HEK293 (cell line): Measurements from ENCODE around the gene USP6.

Experiments
- CTCF ChIA-PET: fragments of 350-600 bp; formaldehyde crosslinking; extraction: SDS; loops from one replicate; lab custom pipeline; 2021; ENCODE audit warnings: antibody characterized with exemption; lab: Yijun Ruan, JAX
- POLR2A ChIA-PET: fragments of 300-600 bp; formaldehyde crosslinking; extraction: SDS; loops from one replicate; lab custom pipeline; 2020; ENCODE audit warnings: antibody characterized with exemption, inconsistent platforms; lab: Yijun Ruan, JAX
- H3K27ac ChIP-seq: fragments of 200-500 bp; sonication (Bioruptor generic); 2 replicates; pipeline ENCODE4 v1.5.1; 2014; ENCODE audit warnings: low read depth, low read length, control low read depth, inconsistent platforms; ENCODE audit errors: extremely low read depth
- H3K36me3 ChIP-seq, 2 experiments: fragments of 200-500 bp in 1 of 2; sonication (Bioruptor generic) in 1 of 2; 1 replicate in 1 of 2; 2 replicates in 1 of 2; pipeline ENCODE4 v1.5.1; 2014 to 2017; ENCODE audit warnings: inconsistent platforms in 2 of 2, low read length in 2 of 2; ENCODE audit not compliant: control insufficient read depth in 2 of 2, insufficient read depth in 1 of 2
- H3K4me1 ChIP-seq: fragments of 200-500 bp; sonication (Bioruptor generic); 2 replicates; pipeline ENCODE4 v1.5.1; 2014; ENCODE audit warnings: mild to moderate bottlenecking, low read length, inconsistent platforms; ENCODE audit not compliant: control insufficient read depth, insufficient read depth
- H3K4me3 ChIP-seq: 2 replicates; pipeline ENCODE4 v1.5.1; 2011; ENCODE audit warnings: low read depth, mild to moderate bottlenecking, control low read depth, low read length, moderate library complexity
- H3K9me3 ChIP-seq: fragments of 200-500 bp; sonication (Bioruptor generic); 2 replicates; pipeline ENCODE4 v1.5.1; 2014; ENCODE audit warnings: low read depth, low read length, inconsistent platforms; ENCODE audit not compliant: control insufficient read depth, insufficient read depth
- BCL11B ChIP-seq: fragments of 450-650 bp; formaldehyde crosslinking; IDR thresholded peaks from 2 replicates; pipeline ENCODE4 v1.5.1; 2016; ENCODE audit warnings: low read depth, missing biosample characterization, missing genetic modification characterization
- EGR2 ChIP-seq: fragments of 450-650 bp; formaldehyde crosslinking; IDR thresholded peaks from 2 replicates; pipeline ENCODE4 v1.5.1; 2016; ENCODE audit warnings: low read depth, missing biosample characterization, missing genetic modification characterization
- FEZF1 ChIP-seq: fragments of 450-650 bp; formaldehyde crosslinking; IDR thresholded peaks from 2 replicates; pipeline ENCODE4 v1.5.1; 2016; ENCODE audit warnings: missing biosample characterization, missing genetic modification characterization
- OVOL3 ChIP-seq: fragments of 450-650 bp; formaldehyde crosslinking; IDR thresholded peaks from 2 replicates; pipeline ENCODE4 v1.5.1; 2016; ENCODE audit warnings: missing biosample characterization, missing genetic modification characterization
- SP7 ChIP-seq: fragments of 450-650 bp; formaldehyde crosslinking; IDR thresholded peaks from 2 replicates; pipeline ENCODE4 v1.5.1; 2016; ENCODE audit warnings: missing biosample characterization, missing genetic modification characterization
- TCF7L2 ChIP-seq: IDR thresholded peaks from 2 replicates; pipeline ENCODE4 v1.6.1; 2011; ENCODE audit warnings: low read depth, mild to moderate bottlenecking, inconsistent platforms, low read length, moderate library complexity, borderline replicate concordance
- ZBTB8A ChIP-seq: fragments of 450-650 bp; formaldehyde crosslinking; IDR thresholded peaks from 2 replicates; pipeline ENCODE4 v1.5.1; 2016; ENCODE audit warnings: missing biosample characterization, missing genetic modification characterization
- ZNF10 ChIP-seq: fragments of 450-650 bp; formaldehyde crosslinking; IDR thresholded peaks from 2 replicates; pipeline ENCODE4 v1.5.1; 2017; ENCODE audit warnings: missing biosample characterization, missing genetic modification characterization
- ZNF223 ChIP-seq: fragments of 450-650 bp; formaldehyde crosslinking; IDR thresholded peaks from 2 replicates; pipeline ENCODE4 v1.5.1; 2016; ENCODE audit warnings: missing biosample characterization, missing genetic modification characterization
- ZNF23 ChIP-seq: fragments of 450-650 bp; formaldehyde crosslinking; IDR thresholded peaks from 2 replicates; pipeline ENCODE4 v1.5.1; 2016; ENCODE audit warnings: missing biosample characterization, missing genetic modification characterization, borderline replicate concordance
- ZNF416 ChIP-seq: fragments of 450-650 bp; formaldehyde crosslinking; IDR thresholded peaks from 2 replicates; pipeline ENCODE4 v1.5.1; 2016; ENCODE audit warnings: missing biosample characterization, missing genetic modification characterization
- ZNF548 ChIP-seq: fragments of 450-650 bp; formaldehyde crosslinking; IDR thresholded peaks from 2 replicates; pipeline ENCODE4 v1.5.1; 2016; ENCODE audit warnings: missing biosample characterization, missing genetic modification characterization
- ZNF558 ChIP-seq: fragments of 450-650 bp; formaldehyde crosslinking; IDR thresholded peaks from 2 replicates; pipeline ENCODE4 v1.5.1; 2016; ENCODE audit warnings: missing biosample characterization, missing genetic modification characterization
- ZNF561 ChIP-seq: fragments of 450-650 bp; IDR thresholded peaks from 2 replicates; pipeline ENCODE4 v1.5.1; 2018; ENCODE audit warnings: missing biosample characterization, missing genetic modification characterization, borderline replicate concordance
- ZNF580 ChIP-seq: fragments of 450-650 bp; formaldehyde crosslinking; IDR thresholded peaks from 2 replicates; pipeline ENCODE4 v1.5.1; 2016; ENCODE audit warnings: missing biosample characterization, missing genetic modification characterization
- ZNF629 ChIP-seq: fragments of 450-650 bp; formaldehyde crosslinking; IDR thresholded peaks from 2 replicates; pipeline ENCODE4 v1.5.1; 2017; ENCODE audit warnings: missing biosample characterization, missing genetic modification characterization
- ZXDB ChIP-seq: fragments of 450-650 bp; formaldehyde crosslinking; IDR thresholded peaks from 2 replicates; pipeline ENCODE4 v1.5.1; 2016; ENCODE audit warnings: missing biosample characterization, missing genetic modification characterization
- TF ChIP-seq, protein P1 (sequence below): fragments of 450-650 bp; formaldehyde crosslinking; IDR thresholded peaks from 2 replicates; pipeline ENCODE4 v1.5.1; 2016; ENCODE audit warnings: missing biosample characterization, missing genetic modification characterization
- TF ChIP-seq, protein P2 (sequence below): fragments of 450-650 bp; formaldehyde crosslinking; IDR thresholded peaks from 2 replicates; pipeline ENCODE4 v1.5.1; 2017; ENCODE audit warnings: missing biosample characterization, missing genetic modification characterization
- TF ChIP-seq, protein P3 (sequence below): IDR thresholded peaks from 2 replicates; pipeline ENCODE4 v1.6.1; 2011; ENCODE audit warnings: mild to moderate bottlenecking, low read depth, low read length, borderline replicate concordance
- TF ChIP-seq, protein P4 (sequence below): fragments of 450-650 bp; formaldehyde crosslinking; IDR thresholded peaks from 2 replicates; pipeline ENCODE4 v1.5.1; 2017; ENCODE audit warnings: missing biosample characterization, missing genetic modification characterization
- TF ChIP-seq, protein P5 (sequence below): fragments of 450-650 bp; formaldehyde crosslinking; IDR thresholded peaks from 2 replicates; pipeline ENCODE4 v1.5.0; 2017; ENCODE audit warnings: missing biosample characterization, missing genetic modification characterization, borderline replicate concordance
- TF ChIP-seq, protein P6 (sequence below): sonication (generic); formaldehyde crosslinking; IDR thresholded peaks from 2 replicates; pipeline ENCODE4 v1.8.1; 2022; ENCODE audit warnings: mild to moderate bottlenecking, moderate library complexity, missing genetic modification reagents

Gene USP6

GRCh38 chr17:5210614-5211252 lies 94.9 kb downstream of the USP6 start:
- Histone ChIP-seq H3K27ac (no peak overlapping the region), H3K9me3 (no peaks in the 10 kb centered on the region), H3K36me3 (peaks cover 9 to 20% of the 10 kb centered on the region in 2 experiments; a peak in 2 of 3 replicates), H3K4me1 (no peaks in the 10 kb centered on the region), H3K4me3 (no peak overlapping the region)
- no peak for TF ChIP-seq ZNF561
- TF ChIP-seq TCF7L2, result no peak
- TF ChIP-seq ZNF558, result no peak
- no peak for TF ChIP-seq FEZF1
- no peak for TF ChIP-seq ZNF629 (tag by site-specific recombination)
- TF ChIP-seq, protein P1, sequence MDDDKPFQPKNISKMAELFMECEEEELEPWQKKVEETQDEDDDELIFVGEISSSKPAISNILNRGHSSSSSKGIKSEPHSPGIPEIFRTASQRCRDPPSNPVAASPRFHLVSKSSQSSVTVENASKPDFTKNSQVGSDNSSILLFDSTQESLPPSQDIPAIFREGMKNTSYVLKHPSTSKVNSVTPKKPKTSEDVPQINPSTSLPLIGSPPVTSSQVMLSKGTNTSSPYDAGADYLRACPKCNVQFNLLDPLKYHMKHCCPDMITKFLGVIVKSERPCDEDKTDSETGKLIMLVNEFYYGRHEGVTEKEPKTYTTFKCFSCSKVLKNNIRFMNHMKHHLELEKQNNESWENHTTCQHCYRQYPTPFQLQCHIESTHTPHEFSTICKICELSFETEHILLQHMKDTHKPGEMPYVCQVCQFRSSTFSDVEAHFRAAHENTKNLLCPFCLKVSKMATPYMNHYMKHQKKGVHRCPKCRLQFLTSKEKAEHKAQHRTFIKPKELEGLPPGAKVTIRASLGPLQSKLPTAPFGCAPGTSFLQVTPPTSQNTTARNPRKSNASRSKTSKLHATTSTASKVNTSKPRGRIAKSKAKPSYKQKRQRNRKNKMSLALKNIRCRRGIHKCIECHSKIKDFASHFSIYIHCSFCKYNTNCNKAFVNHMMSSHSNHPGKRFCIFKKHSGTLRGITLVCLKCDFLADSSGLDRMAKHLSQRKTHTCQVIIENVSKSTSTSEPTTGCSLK (tag by site-specific recombination), result no peak
- TF ChIP-seq, protein P2, sequence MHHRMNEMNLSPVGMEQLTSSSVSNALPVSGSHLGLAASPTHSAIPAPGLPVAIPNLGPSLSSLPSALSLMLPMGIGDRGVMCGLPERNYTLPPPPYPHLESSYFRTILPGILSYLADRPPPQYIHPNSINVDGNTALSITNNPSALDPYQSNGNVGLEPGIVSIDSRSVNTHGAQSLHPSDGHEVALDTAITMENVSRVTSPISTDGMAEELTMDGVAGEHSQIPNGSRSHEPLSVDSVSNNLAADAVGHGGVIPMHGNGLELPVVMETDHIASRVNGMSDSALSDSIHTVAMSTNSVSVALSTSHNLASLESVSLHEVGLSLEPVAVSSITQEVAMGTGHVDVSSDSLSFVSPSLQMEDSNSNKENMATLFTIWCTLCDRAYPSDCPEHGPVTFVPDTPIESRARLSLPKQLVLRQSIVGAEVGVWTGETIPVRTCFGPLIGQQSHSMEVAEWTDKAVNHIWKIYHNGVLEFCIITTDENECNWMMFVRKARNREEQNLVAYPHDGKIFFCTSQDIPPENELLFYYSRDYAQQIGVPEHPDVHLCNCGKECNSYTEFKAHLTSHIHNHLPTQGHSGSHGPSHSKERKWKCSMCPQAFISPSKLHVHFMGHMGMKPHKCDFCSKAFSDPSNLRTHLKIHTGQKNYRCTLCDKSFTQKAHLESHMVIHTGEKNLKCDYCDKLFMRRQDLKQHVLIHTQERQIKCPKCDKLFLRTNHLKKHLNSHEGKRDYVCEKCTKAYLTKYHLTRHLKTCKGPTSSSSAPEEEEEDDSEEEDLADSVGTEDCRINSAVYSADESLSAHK (tag by site-specific recombination), result no peak
- TF ChIP-seq, protein P3, sequence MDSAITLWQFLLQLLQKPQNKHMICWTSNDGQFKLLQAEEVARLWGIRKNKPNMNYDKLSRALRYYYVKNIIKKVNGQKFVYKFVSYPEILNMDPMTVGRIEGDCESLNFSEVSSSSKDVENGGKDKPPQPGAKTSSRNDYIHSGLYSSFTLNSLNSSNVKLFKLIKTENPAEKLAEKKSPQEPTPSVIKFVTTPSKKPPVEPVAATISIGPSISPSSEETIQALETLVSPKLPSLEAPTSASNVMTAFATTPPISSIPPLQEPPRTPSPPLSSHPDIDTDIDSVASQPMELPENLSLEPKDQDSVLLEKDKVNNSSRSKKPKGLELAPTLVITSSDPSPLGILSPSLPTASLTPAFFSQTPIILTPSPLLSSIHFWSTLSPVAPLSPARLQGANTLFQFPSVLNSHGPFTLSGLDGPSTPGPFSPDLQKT, result no peak
- TF ChIP-seq ZBTB8A (tag by site-specific recombination), result no peak
- TF ChIP-seq ZNF580 (tag by site-specific recombination), result no peak
- no peak for TF ChIP-seq ZNF223
- no peak for TF ChIP-seq OVOL3 (tag by site-specific recombination)
- POLR2A ChIA-PET, result no interaction called here
- CTCF ChIA-PET, result interaction anchor here (1.2 kb wide), 1 partner anchor 40 kb away, joined by 3 read pairs; no protein-coding TSS in a partner anchor

DNA sequence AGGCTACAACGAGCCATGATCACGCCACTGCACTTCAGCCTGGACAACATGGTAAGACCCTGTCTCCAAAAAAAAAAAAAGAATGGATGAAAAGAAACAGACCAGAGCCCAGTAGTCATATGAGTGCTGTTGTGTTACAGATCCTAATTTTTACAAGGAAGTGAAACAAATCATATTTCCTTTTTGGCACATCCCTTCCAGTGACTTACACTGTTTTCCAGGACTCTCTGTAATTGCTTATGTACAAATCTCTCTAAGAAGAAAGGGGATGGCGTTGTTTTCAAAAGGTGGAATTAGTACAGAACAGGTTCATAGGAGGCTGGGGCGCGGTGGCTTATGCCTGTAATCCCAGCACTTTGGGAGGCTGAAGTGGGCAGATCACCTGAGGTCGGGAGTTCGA lies 95.6 kb downstream of the USP6 start:
- Histone ChIP-seq H3K4me1 (no peaks in the 10 kb centered on the region), H3K36me3 (peaks cover 11 to 22% of the 10 kb centered on the region in 2 experiments; a peak in 2 of 3 replicates), H3K4me3 (no peak overlapping the region), H3K27ac (no peak overlapping the region), H3K9me3 (no peaks in the 10 kb centered on the region)
- CTCF ChIA-PET, result interaction anchor here (0.6 to 1.2 kb wide), 3 partner anchors 14 to 1206 kb away, joined by 3 to 5 read pairs (median 4); no protein-coding TSS in a partner anchor
- POLR2A ChIA-PET, result interaction anchor here (0.6 kb wide), 1 partner anchor 14 kb away, joined by 3 read pairs; no protein-coding TSS in a partner anchor
- TF ChIP-seq ZNF416 (tag by site-specific recombination) (no peak), BCL11B (tag by site-specific recombination) (no peak), ZXDB (tag by site-specific recombination) (no peak), ZNF580 (tag by site-specific recombination) (no peak), ZNF10 (tag by site-specific recombination) (no peak), EGR2 (tag by site-specific recombination) (no peak), SP7 (no peak), ZNF548 (no peak), ZNF23 (tag by site-specific recombination) (no peak)
- TF ChIP-seq, protein P4, sequence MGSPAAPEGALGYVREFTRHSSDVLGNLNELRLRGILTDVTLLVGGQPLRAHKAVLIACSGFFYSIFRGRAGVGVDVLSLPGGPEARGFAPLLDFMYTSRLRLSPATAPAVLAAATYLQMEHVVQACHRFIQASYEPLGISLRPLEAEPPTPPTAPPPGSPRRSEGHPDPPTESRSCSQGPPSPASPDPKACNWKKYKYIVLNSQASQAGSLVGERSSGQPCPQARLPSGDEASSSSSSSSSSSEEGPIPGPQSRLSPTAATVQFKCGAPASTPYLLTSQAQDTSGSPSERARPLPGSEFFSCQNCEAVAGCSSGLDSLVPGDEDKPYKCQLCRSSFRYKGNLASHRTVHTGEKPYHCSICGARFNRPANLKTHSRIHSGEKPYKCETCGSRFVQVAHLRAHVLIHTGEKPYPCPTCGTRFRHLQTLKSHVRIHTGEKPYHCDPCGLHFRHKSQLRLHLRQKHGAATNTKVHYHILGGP, result no peak
- TF ChIP-seq, protein P5, sequence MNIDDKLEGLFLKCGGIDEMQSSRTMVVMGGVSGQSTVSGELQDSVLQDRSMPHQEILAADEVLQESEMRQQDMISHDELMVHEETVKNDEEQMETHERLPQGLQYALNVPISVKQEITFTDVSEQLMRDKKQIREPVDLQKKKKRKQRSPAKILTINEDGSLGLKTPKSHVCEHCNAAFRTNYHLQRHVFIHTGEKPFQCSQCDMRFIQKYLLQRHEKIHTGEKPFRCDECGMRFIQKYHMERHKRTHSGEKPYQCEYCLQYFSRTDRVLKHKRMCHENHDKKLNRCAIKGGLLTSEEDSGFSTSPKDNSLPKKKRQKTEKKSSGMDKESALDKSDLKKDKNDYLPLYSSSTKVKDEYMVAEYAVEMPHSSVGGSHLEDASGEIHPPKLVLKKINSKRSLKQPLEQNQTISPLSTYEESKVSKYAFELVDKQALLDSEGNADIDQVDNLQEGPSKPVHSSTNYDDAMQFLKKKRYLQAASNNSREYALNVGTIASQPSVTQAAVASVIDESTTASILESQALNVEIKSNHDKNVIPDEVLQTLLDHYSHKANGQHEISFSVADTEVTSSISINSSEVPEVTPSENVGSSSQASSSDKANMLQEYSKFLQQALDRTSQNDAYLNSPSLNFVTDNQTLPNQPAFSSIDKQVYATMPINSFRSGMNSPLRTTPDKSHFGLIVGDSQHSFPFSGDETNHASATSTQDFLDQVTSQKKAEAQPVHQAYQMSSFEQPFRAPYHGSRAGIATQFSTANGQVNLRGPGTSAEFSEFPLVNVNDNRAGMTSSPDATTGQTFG (tag by site-specific recombination), result no peak
- TF ChIP-seq, protein P6, sequence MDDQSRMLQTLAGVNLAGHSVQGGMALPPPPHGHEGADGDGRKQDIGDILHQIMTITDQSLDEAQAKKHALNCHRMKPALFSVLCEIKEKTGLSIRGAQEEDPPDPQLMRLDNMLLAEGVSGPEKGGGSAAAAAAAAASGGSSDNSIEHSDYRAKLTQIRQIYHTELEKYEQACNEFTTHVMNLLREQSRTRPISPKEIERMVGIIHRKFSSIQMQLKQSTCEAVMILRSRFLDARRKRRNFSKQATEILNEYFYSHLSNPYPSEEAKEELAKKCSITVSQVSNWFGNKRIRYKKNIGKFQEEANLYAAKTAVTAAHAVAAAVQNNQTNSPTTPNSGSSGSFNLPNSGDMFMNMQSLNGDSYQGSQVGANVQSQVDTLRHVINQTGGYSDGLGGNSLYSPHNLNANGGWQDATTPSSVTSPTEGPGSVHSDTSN, result no peak
